PC-3 (cell line): ENCODE results near the gene IFITM10.

Experiments used
- CTCF ChIP-seq: fragments of 300-600 bp; sonication (generic); conservative IDR thresholded peaks from 2 replicates; pipeline ENCODE4 v1.5.1; 2017; ENCODE audit warnings: antibody characterized with exemption, low read depth, mild to moderate bottlenecking, low read length
- EZH2 ChIP-seq: fragments of 300-600 bp; sonication (generic); IDR thresholded peaks from one replicate; pipeline ENCODE4 v1.6.1; 2017; ENCODE audit warnings: antibody characterized with exemption, mild to moderate bottlenecking, low read length; ENCODE audit not compliant: unreplicated experiment
- EZH2phosphoT487 ChIP-seq: fragments of 300-600 bp; sonication (generic); IDR thresholded peaks from 2 replicates; pipeline ENCODE4 v1.6.1; 2018; ENCODE audit warnings: mild to moderate bottlenecking, antibody characterized with exemption, low read length, borderline replicate concordance

GRCh38 chr11:1774886-1775285 lies 24.5 kb upstream of the IFITM10 start:
- TF ChIP-seq CTCF, result no peak
- no peak for TF ChIP-seq EZH2phosphoT487
- TF ChIP-seq EZH2, result no peak
